ENCODE results near the gene C6.
"Not testable (repeated sequence)": the region's sequence is repeated elsewhere in the genome, so short reads cannot be mapped to it uniquely, and the experiment has no call there.

Gene C6

GRCh38 chr5:41223962-41224361 lies 10.6 kb upstream of the C6 start:
- Mint-ChIP-seq H3K27me3 (no peaks in the 10 kb centered on the region), H3K4me3 (no peak overlapping the region), H3K4me1 (no peaks in the 10 kb centered on the region), H3K36me3 (ENCODE audit: insufficient read depth) (no peaks in the 10 kb centered on the region), H3K27ac (ENCODE audit: low read depth) (no peak overlapping the region), H3K9me3 (peaks cover 9% of the 10 kb centered on the region)
- DNase-seq (ENCODE audit: low spot score in 2 of 2) (no peak), ATAC-seq (replicated peaks; ENCODE audit: extremely low read depth, poor library complexity, severe bottlenecking) (no peak)

DNA sequence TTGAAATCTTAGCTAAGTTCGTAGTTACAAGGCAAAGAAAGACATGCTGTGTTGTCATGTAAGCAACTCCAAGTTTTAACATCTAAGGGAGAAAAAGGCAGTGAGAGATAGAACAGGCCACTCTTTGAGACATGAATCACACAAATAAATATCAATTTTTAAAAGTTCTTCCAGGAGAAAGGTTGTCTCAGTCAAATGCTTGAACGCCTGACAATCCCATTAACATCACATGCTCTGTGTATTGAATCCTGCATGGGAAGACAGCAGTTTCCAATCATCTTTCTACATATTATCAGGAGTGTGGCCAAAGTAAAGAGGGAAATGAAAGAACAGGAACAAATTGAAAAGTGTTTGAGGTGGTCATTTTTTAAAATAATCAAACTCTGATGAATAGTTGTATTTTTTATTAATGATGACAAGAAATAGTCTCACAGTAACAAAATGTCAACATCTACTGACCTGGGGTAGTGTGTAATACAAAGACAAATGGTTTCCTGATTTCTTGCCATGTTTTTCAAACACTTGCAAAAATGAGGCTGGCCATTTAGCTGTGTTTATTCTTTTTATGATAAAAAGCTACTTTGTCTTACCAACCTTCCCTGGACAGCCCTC lies 6.4 kb upstream of the C6 start:
- Mint-ChIP-seq H3K27ac (ENCODE audit: low read depth) (no peak overlapping the region), H3K4me3 (no peak overlapping the region), H3K4me1 (no peaks in the 10 kb centered on the region), H3K27me3 (no peaks in the 10 kb centered on the region), H3K36me3 (ENCODE audit: insufficient read depth) (no peaks in the 10 kb centered on the region), H3K9me3 (peaks cover 13% of the 10 kb centered on the region)
- no peak for ATAC-seq (replicated peaks; ENCODE audit: extremely low read depth, poor library complexity, severe bottlenecking)
- no peak for DNase-seq (ENCODE audit: low spot score in 2 of 2)

DNA sequence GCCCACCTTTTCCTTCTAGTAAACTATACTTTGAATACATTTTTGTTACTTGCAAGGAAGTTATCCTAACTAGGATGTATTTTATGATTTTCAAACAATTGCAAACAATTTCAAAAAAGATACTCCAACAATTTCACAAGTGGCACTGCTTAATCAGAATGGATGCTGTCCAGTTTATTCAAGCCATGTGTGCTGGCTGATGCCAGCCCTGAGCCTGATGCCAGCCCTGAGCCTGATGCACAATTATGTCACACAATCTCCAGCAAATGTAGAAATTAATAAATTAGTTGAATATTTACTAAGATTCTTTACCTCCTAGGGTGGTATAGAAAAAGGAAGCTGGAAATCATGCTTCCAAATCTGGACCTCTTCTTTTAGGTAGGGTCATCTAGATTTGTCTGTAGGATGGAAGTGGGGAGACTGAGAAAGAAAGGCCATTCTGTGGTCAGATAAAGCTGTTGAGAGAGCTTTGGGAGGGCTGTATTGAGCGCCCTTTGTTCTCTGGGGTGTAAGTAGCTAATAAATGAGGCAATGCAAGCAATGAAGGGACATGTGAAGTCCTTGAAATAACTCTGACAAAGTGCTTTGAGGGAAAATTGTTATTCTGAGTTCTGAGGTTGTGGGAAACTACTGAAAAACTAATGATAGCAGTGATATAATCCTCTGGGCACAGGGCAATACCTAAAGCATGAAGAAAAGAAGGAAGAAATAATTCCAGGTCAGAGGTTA lies 5.8 kb upstream of the C6 start:
- DNase-seq (ENCODE audit: low spot score in 2 of 2) (no peak), ATAC-seq (replicated peaks; ENCODE audit: extremely low read depth, poor library complexity, severe bottlenecking) (no peak)
- no peaks in the 10 kb centered on the region for H3K4me1 Mint-ChIP-seq
- H3K36me3 Mint-ChIP-seq (ENCODE audit: insufficient read depth) = no peaks in the 10 kb centered on the region
- peaks cover 13% of the 10 kb centered on the region for H3K9me3 Mint-ChIP-seq
- no peak overlapping the region for H3K27ac Mint-ChIP-seq (ENCODE audit: low read depth)
- no peaks in the 10 kb centered on the region for H3K27me3 Mint-ChIP-seq
- no peak overlapping the region for H3K4me3 Mint-ChIP-seq

DNA sequence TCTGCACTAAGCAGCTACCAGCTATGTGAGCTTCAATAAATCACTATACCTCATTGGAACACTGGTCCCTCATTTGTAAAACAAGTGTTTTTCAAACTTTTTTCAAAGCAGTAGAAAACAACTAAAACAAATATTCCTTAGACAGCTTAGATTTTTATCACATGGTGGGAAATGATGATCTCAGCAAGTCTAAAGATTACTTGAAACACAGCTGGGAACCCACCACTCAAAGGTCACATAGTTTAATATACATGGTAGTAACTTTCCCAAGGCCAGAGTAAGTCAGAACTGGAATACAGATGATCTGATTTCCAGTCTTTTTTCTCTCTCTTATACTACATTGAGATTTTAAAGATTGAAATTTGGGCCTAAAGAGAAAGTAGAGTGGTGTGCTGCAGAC lies 850 bp upstream of the C6 start:
- DNase-seq (ENCODE audit: low spot score in 2 of 2) = no peak
- no peaks in the 10 kb centered on the region for H3K36me3 Mint-ChIP-seq (ENCODE audit: insufficient read depth)
- no peaks in the 10 kb centered on the region for H3K4me1 Mint-ChIP-seq
- no peak for ATAC-seq (replicated peaks; ENCODE audit: extremely low read depth, poor library complexity, severe bottlenecking)
- no peak overlapping the region for H3K27ac Mint-ChIP-seq (ENCODE audit: low read depth)
- peaks cover 13% of the 10 kb centered on the region for H3K9me3 Mint-ChIP-seq
- H3K4me3 Mint-ChIP-seq = no peak overlapping the region
- no peaks in the 10 kb centered on the region for H3K27me3 Mint-ChIP-seq

DNA sequence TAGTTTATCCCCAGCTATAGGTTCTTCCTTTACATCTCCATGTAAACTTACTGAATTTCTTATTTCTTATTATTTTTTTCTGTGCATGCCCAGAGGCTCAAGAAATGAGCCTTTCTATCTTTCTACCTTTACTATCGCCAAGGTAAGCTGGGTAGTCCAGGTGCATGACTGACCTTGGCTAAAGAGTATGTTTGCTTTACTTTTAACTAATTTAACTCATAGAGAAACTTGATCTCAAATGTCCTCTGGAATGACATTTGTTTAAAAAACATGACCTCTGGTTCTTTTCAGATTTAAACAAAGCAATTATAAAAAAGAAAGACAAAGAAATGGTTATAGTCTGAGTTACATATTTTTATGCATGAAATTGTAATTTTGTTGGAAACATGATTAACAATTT lies 397 bp downstream of the C6 start:
- DNase-seq (ENCODE audit: low spot score in 2 of 2) (no peak), ATAC-seq (replicated peaks; ENCODE audit: extremely low read depth, poor library complexity, severe bottlenecking) (no peak)
- no peaks in the 10 kb centered on the region for H3K27me3 Mint-ChIP-seq
- H3K4me3 Mint-ChIP-seq = no peak overlapping the region
- no peaks in the 10 kb centered on the region for H3K36me3 Mint-ChIP-seq (ENCODE audit: insufficient read depth)
- peaks cover 19% of the 10 kb centered on the region for H3K9me3 Mint-ChIP-seq
- no peak overlapping the region for H3K27ac Mint-ChIP-seq (ENCODE audit: low read depth)
- H3K4me1 Mint-ChIP-seq = no peaks in the 10 kb centered on the region

DNA sequence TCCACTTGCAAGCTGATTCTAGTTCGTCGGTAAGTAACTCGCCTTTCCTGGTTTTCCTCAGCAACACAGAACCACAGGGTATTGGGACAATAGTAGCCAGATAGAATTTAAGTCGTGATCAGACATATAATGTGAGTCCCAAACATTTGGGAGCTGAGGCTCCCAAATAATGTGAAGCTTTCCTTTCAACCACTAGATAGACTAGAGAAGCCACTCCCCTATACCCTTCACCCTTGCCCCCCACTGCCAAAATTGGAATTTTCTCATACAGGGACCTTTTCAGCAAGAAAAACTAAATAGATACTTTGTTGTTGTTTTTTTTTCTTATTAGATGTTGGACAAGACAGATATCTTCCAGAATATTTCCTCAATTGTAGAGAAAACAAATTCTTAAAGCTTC lies 1.9 kb downstream of the C6 start:
- no peak for DNase-seq (ENCODE audit: low spot score in 2 of 2)
- Mint-ChIP-seq H3K27me3 (no peaks in the 10 kb centered on the region), H3K4me3 (no peak overlapping the region), H3K27ac (ENCODE audit: low read depth) (no peak overlapping the region), H3K9me3 (peaks cover 22% of the 10 kb centered on the region), H3K36me3 (ENCODE audit: insufficient read depth) (no peaks in the 10 kb centered on the region), H3K4me1 (no peaks in the 10 kb centered on the region)
- ATAC-seq (replicated peaks; ENCODE audit: extremely low read depth, poor library complexity, severe bottlenecking) = no peak

GRCh38 chr5:41205475-41205874 lies 7.9 kb downstream of the C6 start:
- ATAC-seq (replicated peaks; ENCODE audit: extremely low read depth, poor library complexity, severe bottlenecking); H3K4me1 Mint-ChIP-seq; H3K36me3 Mint-ChIP-seq (ENCODE audit: insufficient read depth); H3K4me3 Mint-ChIP-seq; DNase-seq (ENCODE audit: low spot score in 2 of 2); H3K27me3 Mint-ChIP-seq; H3K27ac Mint-ChIP-seq (ENCODE audit: low read depth): not testable (repeated sequence)
- peaks cover 20% of the 10 kb centered on the region for H3K9me3 Mint-ChIP-seq

DNA sequence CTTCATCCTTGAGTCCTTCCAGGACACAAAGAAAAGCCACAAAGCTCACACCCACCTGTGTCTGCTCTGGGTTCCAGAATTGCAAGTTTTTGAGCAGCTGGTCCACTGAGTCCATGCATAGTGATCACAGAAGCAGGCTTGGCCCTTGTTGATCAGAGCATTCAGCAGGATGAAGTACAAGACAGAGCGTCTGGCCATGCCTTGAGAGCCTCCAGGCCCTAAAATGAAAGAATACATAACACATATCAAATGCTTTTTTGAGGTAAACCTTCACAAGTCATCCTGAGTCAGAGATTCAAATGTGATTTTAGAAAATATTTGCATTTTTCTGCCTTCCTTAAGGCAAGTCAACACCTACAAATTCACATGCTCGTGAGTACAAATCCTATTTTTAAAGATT lies 10.3 kb downstream of the C6 start:
- Mint-ChIP-seq H3K4me1 (no peaks in the 10 kb centered on the region), H3K27ac (ENCODE audit: low read depth) (no peak overlapping the region), H3K36me3 (ENCODE audit: insufficient read depth) (no peaks in the 10 kb centered on the region), H3K9me3 (peaks cover 15% of the 10 kb centered on the region), H3K4me3 (no peak overlapping the region), H3K27me3 (no peaks in the 10 kb centered on the region)
- ATAC-seq (replicated peaks; ENCODE audit: extremely low read depth, poor library complexity, severe bottlenecking) = no peak
- DNase-seq (ENCODE audit: low spot score in 2 of 2) = no peak

GRCh38 chr5:41201082-41201772 lies 12.1 kb downstream of the C6 start:
- Mint-ChIP-seq H3K36me3 (ENCODE audit: insufficient read depth) (no peaks in the 10 kb centered on the region), H3K4me1 (no peaks in the 10 kb centered on the region), H3K9me3 (peaks cover 7% of the 10 kb centered on the region), H3K27ac (ENCODE audit: low read depth) (no peak overlapping the region), H3K27me3 (no peaks in the 10 kb centered on the region), H3K4me3 (no peak overlapping the region)
- DNase-seq (ENCODE audit: low spot score in 2 of 2) = no peak
- ATAC-seq (replicated peaks; ENCODE audit: extremely low read depth, poor library complexity, severe bottlenecking) = no peak

- H3K27ac Mint-ChIP-seq (ENCODE audit: low read depth) = no peak overlapping the region
- H3K4me1 Mint-ChIP-seq = no peaks in the 10 kb centered on the region
- H3K27me3 Mint-ChIP-seq = no peaks in the 10 kb centered on the region
- no peak overlapping the region for H3K4me3 Mint-ChIP-seq
- peaks cover 6% of the 10 kb centered on the region for H3K9me3 Mint-ChIP-seq
- ATAC-seq (replicated peaks; ENCODE audit: extremely low read depth, poor library complexity, severe bottlenecking) (no peak), DNase-seq (ENCODE audit: low spot score in 2 of 2) (no peak)
- no peaks in the 10 kb centered on the region for H3K36me3 Mint-ChIP-seq (ENCODE audit: insufficient read depth)
These were observed 12.8 kb downstream of the C6 start for GRCh38 chr5:41200506-41200905.

- Mint-ChIP-seq H3K27ac (ENCODE audit: low read depth) (no peak overlapping the region), H3K36me3 (ENCODE audit: insufficient read depth) (peaks cover 2% of the 10 kb centered on the region), H3K4me3 (no peak overlapping the region), H3K4me1 (no peaks in the 10 kb centered on the region), H3K27me3 (no peaks in the 10 kb centered on the region), H3K9me3 (peaks cover 6% of the 10 kb centered on the region)
- no peak for ATAC-seq (replicated peaks; ENCODE audit: extremely low read depth, poor library complexity, severe bottlenecking)
- DNase-seq (ENCODE audit: low spot score in 2 of 2) = no peak
These were observed 13.7 kb downstream of the C6 start for GRCh38 chr5:41199660-41200059.

DNA sequence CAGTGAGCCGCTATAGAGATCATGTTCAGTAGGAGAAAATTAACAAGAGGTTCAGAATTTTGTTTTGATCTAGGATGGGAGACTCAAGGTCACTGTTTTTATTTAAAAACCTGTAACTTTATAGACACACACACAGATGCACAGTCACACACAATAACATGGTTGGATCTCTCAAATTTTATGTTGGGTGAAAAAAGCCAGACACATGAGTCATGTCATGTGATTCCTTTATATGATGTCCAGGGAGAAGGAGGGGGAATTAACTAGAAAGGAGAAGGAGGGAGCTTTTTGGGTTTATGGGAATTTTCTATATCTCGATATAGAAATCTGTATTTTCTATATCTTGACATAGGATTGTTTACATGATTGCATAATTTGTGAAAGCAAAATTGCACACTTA lies 17.1 kb downstream of the C6 start:
- H3K4me3 Mint-ChIP-seq = no peak overlapping the region
- H3K27me3 Mint-ChIP-seq = no peaks in the 10 kb centered on the region
- peaks cover 2% of the 10 kb centered on the region for H3K36me3 Mint-ChIP-seq (ENCODE audit: insufficient read depth)
- no peak overlapping the region for H3K27ac Mint-ChIP-seq (ENCODE audit: low read depth)
- peaks cover 6% of the 10 kb centered on the region for H3K9me3 Mint-ChIP-seq
- ATAC-seq (replicated peaks; ENCODE audit: extremely low read depth, poor library complexity, severe bottlenecking) = no peak
- H3K4me1 Mint-ChIP-seq = no peaks in the 10 kb centered on the region
- no peak for DNase-seq (ENCODE audit: low spot score in 2 of 2)

- Mint-ChIP-seq H3K36me3 (ENCODE audit: insufficient read depth) (peaks cover 2% of the 10 kb centered on the region), H3K9me3 (peaks cover 6% of the 10 kb centered on the region), H3K4me3 (no peak overlapping the region), H3K4me1 (no peaks in the 10 kb centered on the region), H3K27ac (ENCODE audit: low read depth) (no peak overlapping the region), H3K27me3 (no peaks in the 10 kb centered on the region)
- ATAC-seq (replicated peaks; ENCODE audit: extremely low read depth, poor library complexity, severe bottlenecking) (no peak), DNase-seq (ENCODE audit: low spot score in 2 of 2) (no peak)
These were observed 18.1 kb downstream of the C6 start for GRCh38 chr5:41195228-41195627.
